Mucosa of descending colon (tissue), 3 donors: ENCODE measurements around the gene HPSE2. TPM values are rescaled to one million over a fixed set of nuclear protein-coding genes. Genes with fewer than 3 reads are reported as not detected.

ENCODE experiments used
- ATAC-seq: fragments of 200-7000 bp; cut with Tn5 transposase; one replicate; pipeline ENCODE4 v1.9.1; 2020; ENCODE audit warnings: mild to moderate bottlenecking, moderate library complexity
- DNase-seq, 3 donors: peaks; one replicate each; pipeline ENCODE4 v3.0.0-alpha.2; 2020
- H3K36me3 ChIP-seq: fragments of 200-600 bp; one replicate; pipeline ENCODE4 v1.8.0; 2021; ENCODE audit warnings: low read depth, mild to moderate bottlenecking
- H3K4me1 ChIP-seq: fragments of 200-600 bp; one replicate; pipeline ENCODE4 v1.8.0; 2021; ENCODE audit warnings: low read depth, mild to moderate bottlenecking
- H3K4me3 ChIP-seq: fragments of 200-600 bp; one replicate; pipeline ENCODE4 v1.8.0; 2021; ENCODE audit warnings: mild to moderate bottlenecking
- H3K9me3 ChIP-seq: fragments of 200-600 bp; one replicate; pipeline ENCODE4 v1.8.0; 2021; ENCODE audit warnings: mild to moderate bottlenecking
- CTCF ChIP-seq: fragments of 200-600 bp; IDR thresholded peaks from one replicate; pipeline ENCODE4 v1.8.0; 2022; ENCODE audit warnings: antibody characterized with exemption, mild to moderate bottlenecking
- intact Hi-C, 2 donors: fragments of 100-400 bp; cut with DNase I in 1 of 2; cut with micrococcal nuclease in 1 of 2; formaldehyde crosslinking; loops; one replicate each; pipeline versions ENCODE4 v1.11.0 to v1.11.1; 2022; cut with DNase I, micrococcal nuclease
- total RNA-seq, 3 donors: library from RNA; stranded (reverse); fragmentation: NEBNext Ultra II Directional in 2 of 3; extraction: Animal tissue kit (Norgen Biotek cat#: 25700) in 2 of 3; gene quantifications; one replicate each; pipeline versions ENCODE4 v1.2.1 to v1.2.4, GENCODE V29; 2021 to 2023
- donor health status: DM: no; HTN: no; CAD: no; lungs with moderate emphysema.
- donor health status: DM: no; HTN: no; CAD: no.
- donor health status: DM: no; HTN: yes; CAD: no.

HPSE2 gene
- total RNA-seq, 3 donors from 2014 or later = 1.3 to 3.7 (median 2.4) TPM

- no peaks in the 10 kb centered on the region for H3K9me3 ChIP-seq
- intact Hi-C loops = no loop called here
- no peaks in the 10 kb centered on the region for H3K36me3 ChIP-seq
- no peaks in the 10 kb centered on the region for H3K4me1 ChIP-seq
- DNase-seq = no peak
- TF ChIP-seq CTCF = no peak
- ATAC-seq = no peak
- no peak overlapping the region for H3K4me3 ChIP-seq
These were observed 112.3 kb downstream of the HPSE2 start for GRCh38 chr10:99123336-99123735.

GRCh38 chr10:99119258-99119748, 116.3 kb downstream of the HPSE2 start:
- intact Hi-C loops = no loop called here
- ATAC-seq (no peak), DNase-seq (no peak)
- Histone ChIP-seq H3K4me3 (no peak overlapping the region), H3K9me3 (no peaks in the 10 kb centered on the region), H3K4me1 (no peaks in the 10 kb centered on the region), H3K36me3 (no peaks in the 10 kb centered on the region)
- no peak for TF ChIP-seq CTCF

GRCh38 chr10:99115703-99116102, 119.9 kb downstream of the HPSE2 start:
- ATAC-seq (no peak), DNase-seq (no peak)
- Histone ChIP-seq H3K4me3 (no peak overlapping the region), H3K9me3 (no peaks in the 10 kb centered on the region), H3K36me3 (no peaks in the 10 kb centered on the region), H3K4me1 (no peaks in the 10 kb centered on the region)
- intact Hi-C loops = no loop called here
- TF ChIP-seq CTCF = no peak

- no peak for DNase-seq
- no peak overlapping the region for H3K4me3 ChIP-seq
- H3K36me3 ChIP-seq = no peaks in the 10 kb centered on the region
- ATAC-seq = no peak
- TF ChIP-seq CTCF = no peak
- no peaks in the 10 kb centered on the region for H3K4me1 ChIP-seq
- intact Hi-C loops = no loop called here
- no peaks in the 10 kb centered on the region for H3K9me3 ChIP-seq
These were observed 150.3 kb downstream of the HPSE2 start for GRCh38 chr10:99085358-99085757.

- no peaks in the 10 kb centered on the region for H3K9me3 ChIP-seq
- H3K36me3 ChIP-seq = no peaks in the 10 kb centered on the region
- DNase-seq (no peak), ATAC-seq (no peak)
- no peak overlapping the region for H3K4me3 ChIP-seq
- intact Hi-C loops = no loop called here
- TF ChIP-seq CTCF = no peak
- no peaks in the 10 kb centered on the region for H3K4me1 ChIP-seq
These were observed 151.5 kb downstream of the HPSE2 start for GRCh38 chr10:99084161-99084560.
